Immature natural killer cell (primary cell): ENCODE results near the gene TANGO6. TPM values are rescaled to one million over a fixed set of nuclear protein-coding genes. Genes with fewer than 3 reads are reported as not detected.

Source experiments
- DNase-seq, 3 donors: peaks; one replicate each; pipeline ENCODE4 v3.0.0; 2022; ENCODE audit warnings: mixed read lengths in 1 of 3
- H3K27ac Mint-ChIP-seq, 6 donors: one replicate each; pipeline ENCODE4 v1.8.0; 2020; ENCODE audit warnings: mixed read lengths in 6 of 6, mild to moderate bottlenecking in 5 of 6, inconsistent platforms in 4 of 6, moderate library complexity in 3 of 6
- H3K27me3 Mint-ChIP-seq, 3 donors: one replicate each; pipeline ENCODE4 v1.8.0; 2020 to 2021; ENCODE audit warnings: low read depth in 3 of 3, mild to moderate bottlenecking in 3 of 3, mixed read lengths in 3 of 3, moderate library complexity in 3 of 3, inconsistent platforms in 1 of 3
- H3K36me3 Mint-ChIP-seq, 3 donors: one replicate each; pipeline ENCODE4 v1.8.0; 2020; ENCODE audit warnings: mixed read lengths in 3 of 3, inconsistent platforms in 2 of 3, mild to moderate bottlenecking in 2 of 3
- H3K4me1 Mint-ChIP-seq, 2 donors: one replicate each; pipeline ENCODE4 v1.8.0; 2020; ENCODE audit warnings: inconsistent platforms in 2 of 2, mild to moderate bottlenecking in 2 of 2, mixed read lengths in 2 of 2, moderate library complexity in 1 of 2
- H3K4me3 Mint-ChIP-seq, 5 donors: one replicate each; pipeline ENCODE4 v1.8.0; 2020; ENCODE audit warnings: mild to moderate bottlenecking in 5 of 5, mixed read lengths in 5 of 5, inconsistent platforms in 3 of 5, moderate library complexity in 3 of 5
- H3K9me3 Mint-ChIP-seq, 6 donors: one replicate each; pipeline ENCODE4 v1.8.0; 2020; ENCODE audit warnings: mild to moderate bottlenecking in 6 of 6, mixed read lengths in 6 of 6, inconsistent platforms in 4 of 6, moderate library complexity in 3 of 6
- polyA plus RNA-seq, 3 donors: library from polyadenylated mRNA; unstranded; fragments of 300-500 nt; fragmentation: Illumina TruSeq; gene quantifications; one replicate each; pipeline ENCODE4 v1.2.3, GENCODE V29; 2021

Gene TANGO6
- polyA plus RNA-seq = 10 to 100 TPM in 2 of 3 donors, 1 to 10 TPM in 1; 8.2 to 16.9 (median 11.5) TPM

DNA sequence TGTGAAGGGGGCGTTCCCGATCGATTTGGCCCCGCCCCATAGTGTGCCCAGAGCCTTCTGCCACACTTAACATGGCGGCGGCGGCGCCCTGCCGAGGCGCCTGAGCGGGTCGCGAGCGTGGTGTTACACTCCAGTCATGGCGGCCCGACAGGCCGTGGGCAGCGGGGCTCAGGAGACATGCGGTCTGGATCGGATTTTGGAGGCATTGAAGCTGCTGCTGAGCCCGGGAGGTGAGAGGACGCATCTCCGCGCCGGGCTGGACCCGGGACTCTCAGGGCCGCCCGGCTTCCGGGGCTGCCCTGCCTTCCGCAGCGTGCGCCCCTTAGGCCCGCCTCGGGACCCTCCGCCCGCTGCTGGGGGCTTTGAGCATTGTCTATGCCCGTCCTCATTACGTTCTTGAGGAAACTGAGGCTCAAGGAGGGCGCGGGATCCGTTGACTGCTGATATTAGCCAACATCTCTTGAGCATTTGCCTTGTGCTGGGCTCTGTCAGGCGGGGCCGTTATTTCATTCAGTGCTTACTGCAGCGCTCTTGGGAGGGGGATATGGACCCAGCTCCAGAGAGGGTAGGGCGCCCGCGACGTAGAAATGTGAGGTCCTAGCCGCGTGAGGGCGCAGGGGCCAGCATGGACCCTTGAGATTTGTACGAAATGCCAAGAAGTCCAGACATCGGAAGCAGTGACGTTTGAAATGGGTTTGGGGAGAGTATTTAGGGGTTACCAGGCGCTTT, at the start of gene TANGO6:
TSS of gene TANGO6 (plus strand) at position 50 of the 729 bp plus-strand sequence. CDS start at position 137, 87 bp downstream.
- peak; percentile 81 to 88 (median 82) for DNase-seq
- Mint-ChIP-seq H3K9me3 (no peaks in the 10 kb centered on the region), H3K36me3 (no peaks in the 10 kb centered on the region), H3K27me3 (peaks cover 0 to 2% (median 0%) of the 10 kb centered on the region in 3 donors), H3K4me3 (peak within 1 kb of the TSS; percentile 92 to 97 (median 93)), H3K27ac (peak within 1 kb of the TSS; percentile 72 to 96 (median 83)), H3K4me1 (peaks cover 29 to 33% of the 10 kb centered on the region in 2 donors)

DNA sequence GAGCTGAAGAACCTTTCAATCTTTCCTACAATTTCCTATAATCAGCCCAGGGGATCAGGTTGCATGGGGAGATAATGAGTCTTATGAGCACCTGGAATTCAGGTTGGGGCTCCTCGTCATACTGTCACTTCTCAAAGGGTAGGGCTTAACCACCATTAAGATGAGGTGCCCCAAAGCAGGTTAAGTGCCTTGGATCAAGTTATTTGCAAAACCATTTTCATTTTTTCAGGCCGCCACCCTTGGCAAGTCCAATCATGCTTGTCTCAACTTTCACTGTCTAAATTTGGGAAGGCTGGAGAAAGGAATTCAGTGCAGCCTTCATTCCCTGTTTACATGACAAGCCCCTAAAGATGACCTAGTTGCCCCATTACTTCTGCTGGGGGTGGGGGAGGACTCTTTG, 44.9 kb upstream of the TANGO6 start:
- H3K36me3 Mint-ChIP-seq = no peaks in the 10 kb centered on the region

DNA sequence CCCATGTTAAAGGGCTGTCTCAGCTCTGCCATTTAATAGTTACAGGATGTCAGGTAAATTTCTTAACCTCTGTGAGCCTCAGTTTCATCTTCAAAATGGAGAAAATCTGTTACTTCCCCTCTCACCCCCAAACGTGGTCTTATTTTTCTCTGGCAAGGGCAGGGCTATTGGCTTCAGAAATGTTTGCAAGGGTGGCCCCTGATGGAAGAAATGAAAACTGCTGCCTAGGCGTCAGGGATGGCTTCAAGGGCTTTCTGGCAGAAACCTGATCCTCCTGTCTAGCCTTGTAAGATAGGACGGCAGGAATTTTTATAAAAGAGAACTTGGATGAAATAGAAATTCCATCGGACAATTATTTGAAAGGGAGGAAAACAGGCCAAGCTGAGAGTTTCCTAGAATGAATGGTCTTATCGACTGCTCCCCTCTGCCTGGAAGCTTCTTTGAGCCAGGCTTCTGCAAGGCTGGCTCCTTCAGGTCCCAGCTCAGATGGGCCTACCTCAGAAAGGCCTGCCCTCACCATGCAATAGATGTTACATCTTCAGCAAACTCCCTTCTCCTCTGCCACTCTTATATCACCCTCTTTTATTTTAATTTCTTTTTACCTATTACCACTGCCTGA, 43.0 kb upstream of the TANGO6 start:
- Mint-ChIP-seq H3K4me1 (no peaks in the 10 kb centered on the region), H3K27ac (no peak overlapping the region), H3K36me3 (no peaks in the 10 kb centered on the region), H3K4me3 (no peak overlapping the region), H3K9me3 (no peaks in the 10 kb centered on the region), H3K27me3 (peaks cover 0 to 6% (median 2%) of the 10 kb centered on the region in 3 donors)
- peak; percentile 24 to 30 (median 29) for DNase-seq

More for the DNA sequence above, 44.9 kb upstream of the TANGO6 start:
- H3K27ac Mint-ChIP-seq = no peak overlapping the region
- no peaks in the 10 kb centered on the region for H3K9me3 Mint-ChIP-seq
- H3K27me3 Mint-ChIP-seq = peaks cover 0 to 2% (median 0%) of the 10 kb centered on the region in 3 donors
- no peak overlapping the region for H3K4me3 Mint-ChIP-seq
- H3K4me1 Mint-ChIP-seq = no peaks in the 10 kb centered on the region
- no peak for DNase-seq

DNA sequence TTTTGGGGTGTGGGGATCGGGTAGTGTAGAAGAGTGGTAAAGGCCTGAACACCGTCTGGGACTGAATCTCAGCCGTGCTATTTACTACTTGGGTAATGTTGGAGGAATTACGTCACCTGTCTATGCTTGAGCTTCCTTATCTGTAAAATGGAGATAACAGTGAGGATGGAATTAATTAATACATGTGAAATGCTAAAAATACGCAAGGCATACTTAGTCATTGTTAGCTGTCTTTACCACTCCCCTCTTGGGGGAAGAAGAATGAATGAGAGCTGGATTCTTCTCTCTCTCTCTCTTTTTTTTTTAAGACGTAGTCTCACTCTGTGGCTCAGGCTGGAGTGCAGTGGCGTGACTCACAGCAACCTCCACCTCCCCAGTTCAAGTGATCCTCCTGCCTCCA, 41.1 kb upstream of the TANGO6 start:
- H3K27me3 Mint-ChIP-seq = peaks cover 2 to 6% (median 3%) of the 10 kb centered on the region in 3 donors
- no peak for DNase-seq
- H3K9me3 Mint-ChIP-seq = no peaks in the 10 kb centered on the region
- H3K4me3 Mint-ChIP-seq = no peak overlapping the region
- no peaks in the 10 kb centered on the region for H3K36me3 Mint-ChIP-seq
- no peaks in the 10 kb centered on the region for H3K4me1 Mint-ChIP-seq
- no peak overlapping the region for H3K27ac Mint-ChIP-seq

DNA sequence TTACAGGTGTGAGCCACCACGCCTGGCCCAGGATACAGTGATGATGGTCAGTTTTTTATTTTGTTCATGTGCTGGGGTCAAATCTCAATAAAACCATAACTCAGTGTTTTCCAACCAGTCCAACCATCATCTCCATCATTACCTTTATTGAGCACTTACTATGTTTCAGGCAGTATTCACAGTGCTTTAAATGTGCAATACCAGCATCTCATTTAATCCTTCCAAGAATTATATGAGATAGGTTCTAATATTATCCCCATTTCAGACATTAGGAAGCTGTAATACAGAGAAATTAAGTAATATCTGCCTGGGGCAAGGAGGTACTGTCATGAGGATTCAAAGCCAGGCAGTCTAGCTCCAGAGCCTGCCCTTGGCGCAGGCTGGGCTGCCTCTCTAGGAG, 36.9 kb upstream of the TANGO6 start:
- peaks cover 2 to 8% (median 3%) of the 10 kb centered on the region in 3 donors for H3K27me3 Mint-ChIP-seq
- no peaks in the 10 kb centered on the region for H3K36me3 Mint-ChIP-seq
- DNase-seq = no peak
- H3K9me3 Mint-ChIP-seq = no peaks in the 10 kb centered on the region
- no peaks in the 10 kb centered on the region for H3K4me1 Mint-ChIP-seq
- H3K27ac Mint-ChIP-seq = no peak overlapping the region
- H3K4me3 Mint-ChIP-seq = no peak overlapping the region

DNA sequence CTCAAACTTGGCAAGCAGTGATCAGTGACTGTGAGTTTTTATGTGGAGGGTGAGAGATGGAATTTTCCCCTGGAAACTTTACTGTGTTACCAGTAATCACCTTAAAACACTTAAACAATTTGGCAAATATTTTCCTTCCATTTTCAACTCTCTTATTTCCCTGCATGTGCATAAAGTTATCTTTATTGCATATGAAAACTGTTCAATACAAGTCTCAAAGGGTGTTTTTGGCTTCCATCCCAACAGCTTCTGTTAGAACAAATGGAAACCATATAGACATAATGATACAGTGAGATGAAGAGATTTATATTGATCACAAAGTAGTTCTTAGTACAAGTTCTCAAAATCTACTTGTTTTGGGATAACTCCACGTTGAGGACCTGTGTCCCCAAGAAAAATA, 36.4 kb upstream of the TANGO6 start:
- Mint-ChIP-seq H3K36me3 (no peaks in the 10 kb centered on the region), H3K4me1 (no peaks in the 10 kb centered on the region), H3K4me3 (no peak overlapping the region), H3K27me3 (peaks cover 2 to 10% (median 3%) of the 10 kb centered on the region in 3 donors), H3K9me3 (no peaks in the 10 kb centered on the region), H3K27ac (no peak overlapping the region)
- DNase-seq = no peak

DNA sequence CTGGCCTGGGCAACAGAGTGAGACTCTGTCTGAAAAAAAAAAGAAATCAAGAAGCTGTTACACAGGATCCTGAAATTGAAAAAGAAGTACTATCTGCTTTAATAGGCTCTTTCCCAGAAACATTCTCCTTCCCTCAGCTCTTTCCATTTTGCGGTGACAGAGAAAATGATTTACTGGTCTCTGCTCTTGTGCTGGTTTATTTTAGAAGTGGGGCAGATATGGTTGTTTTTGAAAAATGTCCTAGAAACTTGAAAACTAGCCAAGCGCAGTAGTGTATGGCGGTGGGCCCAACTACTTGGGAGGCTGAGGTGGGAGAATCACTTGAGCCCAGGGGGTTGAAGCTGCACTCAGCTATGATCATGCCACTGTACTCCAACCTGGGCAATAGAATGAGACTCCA, 28.8 kb upstream of the TANGO6 start:
- H3K9me3 Mint-ChIP-seq = no peaks in the 10 kb centered on the region
- H3K27me3 Mint-ChIP-seq = peaks cover 0 to 7% (median 6%) of the 10 kb centered on the region in 3 donors
- H3K4me3 Mint-ChIP-seq = no peak overlapping the region
- no peak for DNase-seq
- no peaks in the 10 kb centered on the region for H3K36me3 Mint-ChIP-seq
- no peaks in the 10 kb centered on the region for H3K4me1 Mint-ChIP-seq
- H3K27ac Mint-ChIP-seq = no peak overlapping the region

DNA sequence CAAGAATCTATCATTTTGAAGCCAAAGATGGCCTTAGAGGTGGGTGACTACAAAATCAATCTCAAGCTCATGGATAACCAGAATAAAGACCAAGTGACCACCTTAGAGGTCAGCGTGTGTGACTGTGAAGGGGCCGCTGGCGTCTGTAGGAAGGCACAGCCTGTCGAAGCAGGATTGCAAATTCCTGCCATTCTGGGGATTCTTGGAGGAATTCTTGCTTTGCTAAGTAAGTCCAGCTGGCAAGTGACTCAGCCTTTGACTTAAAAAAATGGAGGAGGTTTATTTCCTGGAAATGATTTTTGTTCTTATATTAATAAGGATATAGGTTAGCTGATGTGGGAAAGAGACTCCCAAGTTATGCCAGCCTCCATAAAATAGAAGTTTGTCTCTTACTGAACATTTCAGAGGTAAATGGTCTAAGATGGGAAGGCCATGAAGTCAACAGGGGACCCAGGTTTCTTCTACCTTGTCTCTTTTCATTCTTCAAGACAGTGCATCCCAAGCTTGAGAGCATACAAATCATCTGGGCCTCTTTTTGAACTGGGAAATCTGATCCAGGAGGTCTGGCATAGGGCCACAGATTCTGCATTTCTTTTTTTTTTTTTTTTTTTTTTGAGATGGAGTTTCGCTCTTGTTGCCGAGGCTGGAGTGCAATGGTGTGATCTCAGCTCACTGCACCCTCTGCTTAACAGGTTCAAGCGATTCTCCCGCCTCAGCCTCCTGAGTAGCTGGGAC, 19.8 kb upstream of the TANGO6 start:
- Mint-ChIP-seq H3K27ac (no peak overlapping the region), H3K4me3 (no peak overlapping the region), H3K36me3 (no peaks in the 10 kb centered on the region), H3K9me3 (no peaks in the 10 kb centered on the region), H3K4me1 (no peaks in the 10 kb centered on the region), H3K27me3 (peaks cover 0 to 2% (median under 1%) of the 10 kb centered on the region in 3 donors)
- DNase-seq = no peak

DNA sequence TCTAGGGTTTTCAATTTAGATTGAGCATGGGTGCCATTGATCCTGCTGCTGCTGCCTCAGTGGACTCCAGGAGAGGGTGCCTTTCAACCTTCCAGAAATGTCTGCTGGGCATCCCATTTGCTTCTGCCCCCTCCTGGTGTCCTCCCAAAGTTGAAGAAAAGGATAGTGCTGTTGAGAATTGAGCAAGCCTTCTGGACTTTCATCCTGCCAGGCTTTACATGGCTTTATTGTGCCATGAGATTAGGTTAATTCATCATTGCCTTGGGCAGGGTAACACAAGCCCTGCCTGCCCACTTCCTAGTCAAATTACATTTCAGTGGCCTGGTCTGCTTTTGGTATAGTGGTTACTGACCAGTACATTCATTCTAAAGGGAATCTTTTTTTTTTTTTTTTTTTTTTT, 17.9 kb upstream of the TANGO6 start:
- Mint-ChIP-seq H3K27ac (no peak overlapping the region), H3K36me3 (no peaks in the 10 kb centered on the region), H3K9me3 (no peaks in the 10 kb centered on the region), H3K4me1 (no peaks in the 10 kb centered on the region), H3K4me3 (no peak overlapping the region), H3K27me3 (peaks cover 0 to 3% (median 3%) of the 10 kb centered on the region in 3 donors)
- DNase-seq = no peak

DNA sequence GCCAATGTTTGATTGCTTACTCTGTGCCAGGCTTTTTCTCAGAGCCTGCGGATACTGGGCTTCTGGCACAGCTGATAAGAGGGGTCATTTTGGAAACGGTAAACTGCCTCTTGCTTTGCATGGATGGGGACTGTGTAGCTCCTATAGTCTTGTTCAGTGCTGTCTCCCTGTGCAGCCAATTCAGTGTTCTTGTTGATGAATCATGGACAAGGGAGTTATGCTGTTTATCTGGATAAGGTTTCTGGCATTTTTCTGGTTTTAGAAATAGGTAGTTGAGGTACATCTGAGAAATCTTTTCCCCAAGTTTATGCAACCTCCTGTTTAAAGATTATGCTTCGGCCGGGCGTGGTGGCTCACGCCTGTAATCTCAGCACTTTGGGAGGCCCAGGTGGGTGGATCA, 16.7 kb upstream of the TANGO6 start:
- no peak overlapping the region for H3K27ac Mint-ChIP-seq
- no peaks in the 10 kb centered on the region for H3K36me3 Mint-ChIP-seq
- peaks cover 0 to 3% (median 3%) of the 10 kb centered on the region in 3 donors for H3K27me3 Mint-ChIP-seq
- no peaks in the 10 kb centered on the region for H3K9me3 Mint-ChIP-seq
- H3K4me1 Mint-ChIP-seq = no peaks in the 10 kb centered on the region
- no peak overlapping the region for H3K4me3 Mint-ChIP-seq
- no peak for DNase-seq

DNA sequence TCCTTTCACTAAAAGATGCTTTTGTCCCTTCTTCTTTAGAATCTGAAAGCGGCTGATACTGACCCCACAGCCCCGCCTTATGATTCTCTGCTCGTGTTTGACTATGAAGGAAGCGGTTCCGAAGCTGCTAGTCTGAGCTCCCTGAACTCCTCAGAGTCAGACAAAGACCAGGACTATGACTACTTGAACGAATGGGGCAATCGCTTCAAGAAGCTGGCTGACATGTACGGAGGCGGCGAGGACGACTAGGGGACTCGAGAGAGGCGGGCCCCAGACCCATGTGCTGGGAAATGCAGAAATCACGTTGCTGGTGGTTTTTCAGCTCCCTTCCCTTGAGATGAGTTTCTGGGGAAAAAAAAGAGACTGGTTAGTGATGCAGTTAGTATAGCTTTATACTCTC, 10.1 kb upstream of the TANGO6 start:
- H3K36me3 Mint-ChIP-seq = no peaks in the 10 kb centered on the region
- DNase-seq = no peak
- H3K27ac Mint-ChIP-seq = no peak overlapping the region
- H3K27me3 Mint-ChIP-seq = peaks cover 2 to 8% (median 7%) of the 10 kb centered on the region in 3 donors
- no peak overlapping the region for H3K4me3 Mint-ChIP-seq
- no peaks in the 10 kb centered on the region for H3K4me1 Mint-ChIP-seq
- no peaks in the 10 kb centered on the region for H3K9me3 Mint-ChIP-seq

DNA sequence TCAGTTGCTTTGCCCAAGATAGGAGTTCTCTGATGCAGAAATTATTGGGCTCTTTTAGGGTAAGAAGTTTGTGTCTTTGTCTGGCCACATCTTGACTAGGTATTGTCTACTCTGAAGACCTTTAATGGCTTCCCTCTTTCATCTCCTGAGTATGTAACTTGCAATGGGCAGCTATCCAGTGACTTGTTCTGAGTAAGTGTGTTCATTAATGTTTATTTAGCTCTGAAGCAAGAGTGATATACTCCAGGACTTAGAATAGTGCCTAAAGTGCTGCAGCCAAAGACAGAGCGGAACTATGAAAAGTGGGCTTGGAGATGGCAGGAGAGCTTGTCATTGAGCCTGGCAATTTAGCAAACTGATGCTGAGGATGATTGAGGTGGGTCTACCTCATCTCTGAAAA, 8.8 kb upstream of the TANGO6 start:
- Mint-ChIP-seq H3K9me3 (no peaks in the 10 kb centered on the region), H3K36me3 (no peaks in the 10 kb centered on the region), H3K4me3 (no peak overlapping the region), H3K27ac (no peak overlapping the region), H3K27me3 (peaks cover 2 to 7% (median 3%) of the 10 kb centered on the region in 3 donors), H3K4me1 (no peaks in the 10 kb centered on the region)
- DNase-seq = no peak

DNA sequence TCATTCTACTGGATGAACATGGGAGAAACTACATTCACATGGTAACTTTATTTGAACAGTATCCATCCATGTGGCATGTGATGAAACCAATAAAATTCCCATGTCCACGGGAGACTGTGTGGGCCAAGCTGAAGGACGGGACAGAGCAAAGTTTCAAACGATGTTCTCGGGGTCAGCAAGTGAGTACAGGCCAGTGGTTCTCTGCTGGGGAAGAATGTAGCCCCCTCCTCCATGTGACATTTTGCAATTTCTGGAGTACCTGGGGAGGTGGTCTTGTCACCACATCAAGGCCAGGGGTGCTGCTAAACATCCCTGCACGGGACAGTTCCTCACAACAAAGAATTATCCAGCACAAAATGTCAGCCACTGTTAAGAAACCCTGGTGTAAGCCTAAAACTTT, 7.4 kb upstream of the TANGO6 start:
- Mint-ChIP-seq H3K36me3 (no peaks in the 10 kb centered on the region), H3K9me3 (no peaks in the 10 kb centered on the region)
- no peak for DNase-seq

DNA sequence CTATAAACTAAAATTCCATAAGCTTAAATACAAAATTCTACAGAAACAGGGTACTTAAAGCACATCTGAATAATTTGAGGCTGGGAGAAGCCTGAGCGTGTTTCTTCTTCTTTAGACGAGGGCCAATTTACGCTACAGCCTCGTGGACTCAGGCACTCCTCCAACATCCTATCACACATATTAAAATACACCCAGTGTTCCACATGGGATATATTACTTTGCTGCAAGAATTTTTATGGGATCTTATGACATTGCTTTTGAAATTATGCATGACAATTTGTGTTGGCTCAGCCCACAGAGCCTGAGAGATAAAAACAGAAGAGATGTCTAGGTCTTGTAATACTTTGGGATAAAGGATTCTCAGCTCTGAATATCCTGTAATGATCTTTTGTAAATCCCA, 3.5 kb upstream of the TANGO6 start:
- Mint-ChIP-seq H3K27ac (no peak overlapping the region), H3K9me3 (no peaks in the 10 kb centered on the region), H3K27me3 (peaks cover 0 to 4% (median 0%) of the 10 kb centered on the region in 3 donors), H3K4me1 (peaks cover 13 to 16% of the 10 kb centered on the region in 2 donors), H3K4me3 (no peak overlapping the region), H3K36me3 (no peaks in the 10 kb centered on the region)
- DNase-seq = no peak

More for the DNA sequence above, 7.4 kb upstream of the TANGO6 start:
- H3K4me1 Mint-ChIP-seq = no peaks in the 10 kb centered on the region
- no peak overlapping the region for H3K27ac Mint-ChIP-seq
- H3K27me3 Mint-ChIP-seq = peaks cover 2 to 7% (median 3%) of the 10 kb centered on the region in 3 donors
- no peak overlapping the region for H3K4me3 Mint-ChIP-seq
